T follicular helper cell (primary cell): ENCODE data around the gene PRDM16.

ENCODE experiments used
- DNase-seq: peaks from one replicate; pipeline ENCODE4 v3.0.0-alpha.2; 2020; ENCODE audit warnings: low read depth

The PRDM16 gene

GRCh38 chr1:3463013-3463385 lies 394.0 kb downstream of the PRDM16 start:
- DNase-seq, result no peak

GRCh38 chr1:3463408-3463863 lies 394.4 kb downstream of the PRDM16 start:
- no peak for DNase-seq

- DNase-seq, result no peak
Observed at GRCh38 chr1:3463891-3464648, 395.1 kb downstream of the PRDM16 start.

- DNase-seq, result no peak
Observed at GRCh38 chr1:3464649-3465025, 395.6 kb downstream of the PRDM16 start.

- no peak for DNase-seq
Observed at GRCh38 chr1:3465091-3465934, 396.3 kb downstream of the PRDM16 start.

- DNase-seq, result no peak
Observed at GRCh38 chr1:3465935-3466321, 396.9 kb downstream of the PRDM16 start.

GRCh38 chr1:3466366-3467075 lies 397.5 kb downstream of the PRDM16 start:
- DNase-seq, result no peak

GRCh38 chr1:3467096-3468036 lies 398.4 kb downstream of the PRDM16 start:
- no peak for DNase-seq

GRCh38 chr1:3468236-3469103 lies 399.5 kb downstream of the PRDM16 start:
- no peak for DNase-seq

- no peak for DNase-seq
Observed at GRCh38 chr1:3469104-3469848, 400.3 kb downstream of the PRDM16 start.

- no peak for DNase-seq
Observed at GRCh38 chr1:3469849-3470649, 401.0 kb downstream of the PRDM16 start.

GRCh38 chr1:3470650-3471355 lies 401.8 kb downstream of the PRDM16 start:
- no peak for DNase-seq

- DNase-seq, result no peak
Observed at GRCh38 chr1:3471356-3472087, 402.5 kb downstream of the PRDM16 start.

GRCh38 chr1:3472088-3472850 lies 403.3 kb downstream of the PRDM16 start:
- DNase-seq, result no peak

GRCh38 chr1:3472906-3473305 lies 403.9 kb downstream of the PRDM16 start:
- DNase-seq, result no peak

GRCh38 chr1:3473381-3473844 lies 404.4 kb downstream of the PRDM16 start:
- no peak for DNase-seq

GRCh38 chr1:3474016-3474415 lies 405.0 kb downstream of the PRDM16 start:
- no peak for DNase-seq
